K562 (cell line): ENCODE results near the gene HPCAL1. TPM values are rescaled to one million over a fixed set of nuclear protein-coding genes. Genes with fewer than 3 reads are reported as not detected.

Experiments
- ATAC-seq: fragments of 200-7000 bp; cut with Tn5 transposase; 3 replicates; pipeline ENCODE4 v1.9.1; 2020; ENCODE audit warnings: moderate library complexity
- BruUV-seq: library from RNA; stranded (reverse); fragments of 400-500 nt; replicated peaks from 2 replicates; lab custom pipeline; 2021; lab: Mats Ljungman, UMichigan
- CTCF ChIA-PET: fragments of 300-600 bp; formaldehyde crosslinking; extraction: SDS; loops from one replicate; lab custom pipeline; 2021; ENCODE audit warnings: low intra/inter-chr PET ratio; lab: Yijun Ruan, JAX
- POLR2A ChIA-PET: fragments of 300-600, 350-650 bp; sonication (Branson Sonifier 250); formaldehyde crosslinking; extraction: SDS; loops from one replicate; lab custom pipeline; 2021; ENCODE audit warnings: antibody characterized with exemption, inconsistent platforms; lab: Yijun Ruan, JAX
- DNase-seq, 4 experiments: peaks; one replicate each; pipeline versions ENCODE4 v3.0.0 to v3.0.0-alpha.2; 2011 to 2018; ENCODE audit warnings: low spot score in 3 of 4, mixed read lengths in 3 of 4; ENCODE audit errors: extremely low read depth in 1 of 4
- FAIRE-seq: peaks from 2 replicates; lab custom pipeline; 2011; peaks lifted over from hg19 to GRCh38; lab: Jason Lieb, UNC
- H2AFZ ChIP-seq: 2 replicates; pipeline ENCODE4 v1.6.0; 2011; ENCODE audit warnings: low read depth, low read length, control low read depth, inconsistent platforms
- H3K27ac ChIP-seq: fragments of 200-600 bp; 3 replicates; pipeline ENCODE4 v1.8.0; 2011; ENCODE audit warnings: low read depth, mild to moderate bottlenecking, control low read depth, inconsistent platforms, low read length, moderate library complexity, mixed read lengths; ENCODE audit errors: extremely low read depth
- H3K27me3 ChIP-seq, 2 experiments: fragments of 300-600 bp in 1 of 2; 2 replicates in 1 of 2; 3 replicates in 1 of 2; pipeline versions ENCODE4 v1.6.0 to v1.8.0; 2011; ENCODE audit warnings: inconsistent platforms in 2 of 2, low read length in 2 of 2, mild to moderate bottlenecking in 1 of 2, mixed read lengths in 1 of 2, moderate library complexity in 1 of 2; ENCODE audit not compliant: control insufficient read depth in 2 of 2, insufficient read depth in 2 of 2
- H3K36me3 ChIP-seq: fragments of 300-600 bp; 3 replicates; pipeline ENCODE4 v1.8.0; 2011; ENCODE audit warnings: mild to moderate bottlenecking, low read length, inconsistent platforms; ENCODE audit not compliant: control insufficient read depth, insufficient read depth
- H3K4me1 ChIP-seq, 2 experiments: fragments of 200-600 bp in 1 of 2; replicated peaks in 1 of 2; 2 replicates in 1 of 2; 3 replicates in 1 of 2; pipeline versions ENCODE4 v1.5.1 to v1.8.0; 2011; ENCODE audit warnings: inconsistent platforms in 2 of 2, low read length in 2 of 2, mild to moderate bottlenecking in 1 of 2, mixed read lengths in 1 of 2, moderate library complexity in 1 of 2; ENCODE audit not compliant: control insufficient read depth in 2 of 2, insufficient read depth in 2 of 2
- H3K4me2 ChIP-seq: 2 replicates; pipeline ENCODE4 v1.6.1; 2011; ENCODE audit warnings: low read length, control low read depth, inconsistent platforms, mixed read lengths; ENCODE audit not compliant: insufficient read depth
- H3K4me3 ChIP-seq: fragments of 200-600 bp; sonication (generic), shearing (Covaris generic); 2 replicates; pipeline ENCODE4 v1.5.1; 2016; ENCODE audit warnings: control low read depth, inconsistent platforms
- H3K79me2 ChIP-seq: fragments of 200-600 bp; 3 replicates; pipeline ENCODE4 v1.8.0; 2011; ENCODE audit warnings: low read length, inconsistent platforms; ENCODE audit not compliant: control insufficient read depth, insufficient read depth
- H3K9ac ChIP-seq, 2 experiments: 2 replicates each; pipeline versions ENCODE4 v1.6.0 to v1.6.1; 2011; ENCODE audit warnings: low read depth in 2 of 2, low read length in 2 of 2, control low read depth in 1 of 2, inconsistent platforms in 1 of 2, mild to moderate bottlenecking in 1 of 2, mixed read lengths in 1 of 2; ENCODE audit not compliant: insufficient read depth in 1 of 2
- H3K9me1 ChIP-seq: one replicate; pipeline ENCODE4 v1.6.0; 2011; ENCODE audit warnings: inconsistent platforms, mild to moderate bottlenecking, low read length, moderate library complexity; ENCODE audit not compliant: control insufficient read depth, insufficient read depth
- H3K9me3 ChIP-seq: replicated peaks from 2 replicates; pipeline ENCODE4 v1.5.1; 2011; ENCODE audit warnings: low read depth, low read length, inconsistent platforms; ENCODE audit not compliant: control insufficient read depth, insufficient read depth
- H4K20me1 ChIP-seq: replicated peaks from 2 replicates; pipeline ENCODE4 v1.6.1; 2011; ENCODE audit warnings: low read length, inconsistent platforms, mixed read lengths; ENCODE audit not compliant: control insufficient read depth, insufficient read depth
- CBX2 ChIP-seq: fragments of 200-600 bp; sonication (generic); IDR thresholded peaks from one replicate; pipeline ENCODE4 v1.6.1; 2012; ENCODE audit warnings: mild to moderate bottlenecking, low read length, inconsistent platforms; ENCODE audit not compliant: insufficient read depth, poor library complexity, severe bottlenecking
- PKNOX1 ChIP-seq: fragments of 450-650 bp; IDR thresholded peaks from 2 replicates; pipeline ENCODE4 v1.6.1; 2016
- POLR2H ChIP-seq: IDR thresholded peaks from 2 replicates; pipeline ENCODE4 v1.6.1; 2016; ENCODE audit warnings: missing genetic modification characterization, low read depth, mild to moderate bottlenecking, control low read depth, missing compliant biosample characterization, moderate library complexity
- ZBTB8A ChIP-seq: fragments of 450-650 bp; IDR thresholded peaks from 2 replicates; pipeline ENCODE4 v1.6.1; 2018; ENCODE audit warnings: mild to moderate bottlenecking, moderate library complexity; ENCODE audit not compliant: partially characterized antibody
- ZNF134 ChIP-seq: fragments of 250-450 bp; sonication (Bioruptor Pico); conservative IDR thresholded peaks from 2 replicates; pipeline ENCODE4 v1.4.0; 2020
- ZNF277 ChIP-seq: fragments of 250-450 bp; sonication (Bioruptor Pico); IDR thresholded peaks from 2 replicates; pipeline ENCODE4 v1.8.0; 2022; ENCODE audit warnings: inconsistent platforms, mild to moderate bottlenecking, moderate library complexity, borderline replicate concordance
- ZNF282 ChIP-seq: sonication (generic); formaldehyde crosslinking; IDR thresholded peaks from 2 replicates; pipeline ENCODE4 v1.8.1; 2023; ENCODE audit warnings: missing genetic modification reagents
- WGBS: fragments of 100-300 bp; shearing (Covaris generic); methylation state at CpG from one replicate; pipeline ENCODE4 v1.1.6; 2016; ENCODE audit warnings: low coverage, mixed read lengths; ENCODE audit not compliant: insufficient coverage; ENCODE audit errors: missing lambda C conversion rate; 5-methylcytosine and 5-hydroxymethylcytosine counted together
- in situ Hi-C: fragments of 300-500 bp; cut with MboI; formaldehyde crosslinking; loops from 4 replicates; pipeline ENCODE4 v1.15.0; 2018; ENCODE audit warnings: inconsistent platforms, mixed read lengths
- intact Hi-C: fragments of 100-400 bp; cut with micrococcal nuclease; formaldehyde crosslinking; loops from 2 replicates; pipeline ENCODE4 v1.14.2; 2022
- polyA plus RNA-seq, 8 experiments: library from polyadenylated mRNA; depleted of rRNA in 4 of 8; stranded (reverse) in 5 of 8; unstranded in 3 of 8; fragments of >200 nt; fragmentation: Nextera tagmentation in 2 of 8; fragmentation: Illumina TruSeq in 1 of 8; extraction: Ambion mirVana in 2 of 8; extraction: Trizol in 1 of 8; gene quantifications; 2 replicates each; pipeline versions ENCODE4 v1.2.1 to v1.2.3, GENCODE V29; 2011 to 2014; ENCODE audit warnings: inconsistent platforms in 1 of 8, missing spikeins in 1 of 8
- total RNA-seq, 7 experiments: library from RNA; depleted of rRNA in 6 of 7; stranded (reverse); fragments of >200 nt in 6 of 7; fragmentation: Illumina TruSeq in 2 of 7; extraction: Trizol in 2 of 7; gene quantifications; 2 replicates each; pipeline versions ENCODE4 v1.2.1 to v1.2.3, GENCODE V29; 2011 to 2021; ENCODE audit warnings: low replicate concordance in 1 of 7

HPCAL1 gene
- total and polyA plus RNA-seq, 9 of the 15 experiments (the other 6 are each of a cell fraction or from before 2014, with no cell fraction given) = 2.7 to 65.5 (median 23.9) TPM

GRCh38 chr2:10345813-10346212 is 43.1 kb downstream of the HPCAL1 start:
- no peak for DNase-seq
- Histone ChIP-seq H3K4me1 (peaks cover 47 to 58% of the 10 kb centered on the region in 2 experiments; a peak in 4 of 5 replicates), H3K9me1 (peaks cover 4% of the 10 kb centered on the region), H4K20me1 (peaks cover 12% of the 10 kb centered on the region), H3K9me3 (no peaks in the 10 kb centered on the region), H3K27me3 (no peaks in the 10 kb centered on the region), H3K79me2 (peaks cover 70% of the 10 kb centered on the region), H2AFZ (no peak overlapping the region), H3K36me3 (no peaks in the 10 kb centered on the region), H3K4me2 (no peak overlapping the region), H3K4me3 (no peak overlapping the region), H3K27ac (no peak overlapping the region), H3K9ac (0 out of 4 replicates have a peak overlapping the region, but pooled peaks of 1 of the 2 experiments have one; percentile 45)
- CTCF ChIA-PET = no interaction called here
- in situ Hi-C loops (no loop called here), intact Hi-C loops (no loop called here)
- WGBS = 79% methylated on average over 3 of the region's 3 CpGs
- ATAC-seq = no peak
- no TSS peak for BruUV-seq
- FAIRE-seq = no peak
- POLR2A ChIA-PET = no interaction called here
- no peak for TF ChIP-seq PKNOX1
- TF ChIP-seq POLR2H (tag) = no peak
- TF ChIP-seq ZNF282 (CRISPR knock-in tag) = no peak

GRCh38 chr2:10346929-10347561 is 44.3 kb downstream of the HPCAL1 start:
- H3K9me3 ChIP-seq = no peaks in the 10 kb centered on the region
- intact Hi-C loops (no loop called here), in situ Hi-C loops (no loop called here)
- H3K79me2 ChIP-seq = peaks cover 59% of the 10 kb centered on the region
- TF ChIP-seq ZNF134 (CRISPR knock-in tag) (no peak), ZNF277 (CRISPR knock-in tag) (no peak), CBX2 (no peak), ZBTB8A (no peak)
- H4K20me1 ChIP-seq = peaks cover 12% of the 10 kb centered on the region
- DNase-seq (no peak), FAIRE-seq (no peak), ATAC-seq (no peak)
- no peak overlapping the region for H3K27ac ChIP-seq
- peaks cover 41 to 50% of the 10 kb centered on the region in 2 experiments; a peak in 4 of 5 replicates for H3K4me1 ChIP-seq
- POLR2A ChIA-PET = no interaction called here
- BruUV-seq = no TSS peak
- no peaks in the 10 kb centered on the region for H3K27me3 ChIP-seq
- no peak overlapping the region for H2AFZ ChIP-seq
- CTCF ChIA-PET = no interaction called here
- peak overlapping the region in 1 of 2 experiments; percentile 70; a peak in 2 of 4 replicates for H3K9ac ChIP-seq
- no peak overlapping the region for H3K4me3 ChIP-seq
- H3K4me2 ChIP-seq = no peak overlapping the region
- H3K9me1 ChIP-seq = peaks cover 4% of the 10 kb centered on the region
- no peaks in the 10 kb centered on the region for H3K36me3 ChIP-seq
- WGBS = 63% methylated on average over 16 of the region's 16 CpGs
